Hematopoietic multipotent progenitor cell treated with erythropoietin and hydrocortisone succinate and interleukin-3 and kit ligand, for 6 days (in vitro differentiated cells): Measurements from ENCODE around the gene LPP.

Experiments used
- DNase-seq: peaks from one replicate; pipeline ENCODE4 v3.0.0-alpha.2; 2015

The LPP gene

GRCh38 chr3:188908002-188908850, 754.3 kb downstream of the LPP start:
- DNase-seq, result no peak

DNA sequence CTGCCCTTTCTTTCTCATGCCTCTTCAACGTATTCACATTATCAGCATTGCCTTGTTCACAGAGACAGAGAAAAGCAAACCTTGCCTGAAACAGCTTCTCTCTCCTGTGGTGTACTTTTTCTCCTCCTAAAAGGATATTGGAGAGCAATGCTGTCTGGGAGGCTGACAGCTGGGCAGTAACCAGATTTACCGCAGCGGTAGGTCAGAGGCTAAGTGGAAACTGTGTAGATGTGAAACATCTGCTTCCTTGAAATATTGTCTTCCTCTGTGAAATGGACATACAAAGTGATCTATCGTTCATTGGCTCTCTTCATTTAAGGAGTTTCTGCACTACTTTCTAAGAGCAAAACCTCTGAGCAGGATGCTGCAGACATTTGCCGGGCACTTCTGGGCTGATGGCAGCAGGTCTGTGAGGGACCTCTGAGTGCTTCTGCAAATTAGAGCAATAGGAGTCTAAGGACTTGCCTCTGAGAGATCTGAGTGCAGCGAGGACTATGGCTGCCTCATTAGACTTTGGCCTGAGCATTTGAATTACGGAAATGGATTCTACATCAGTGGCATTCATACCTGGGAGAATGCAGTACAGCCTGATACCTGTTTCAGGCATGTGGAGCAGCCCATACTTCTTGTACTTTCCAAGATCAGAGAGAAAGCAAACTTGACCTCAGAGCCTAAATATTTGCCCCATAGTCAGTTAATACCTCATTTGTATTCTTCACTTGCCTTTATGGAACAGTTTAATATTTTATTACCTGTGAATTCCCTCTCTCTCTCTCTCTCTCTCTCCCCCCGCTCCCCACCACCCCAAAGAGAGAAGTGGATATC, 757.3 kb downstream of the LPP start:
- DNase-seq, result no peak

DNA sequence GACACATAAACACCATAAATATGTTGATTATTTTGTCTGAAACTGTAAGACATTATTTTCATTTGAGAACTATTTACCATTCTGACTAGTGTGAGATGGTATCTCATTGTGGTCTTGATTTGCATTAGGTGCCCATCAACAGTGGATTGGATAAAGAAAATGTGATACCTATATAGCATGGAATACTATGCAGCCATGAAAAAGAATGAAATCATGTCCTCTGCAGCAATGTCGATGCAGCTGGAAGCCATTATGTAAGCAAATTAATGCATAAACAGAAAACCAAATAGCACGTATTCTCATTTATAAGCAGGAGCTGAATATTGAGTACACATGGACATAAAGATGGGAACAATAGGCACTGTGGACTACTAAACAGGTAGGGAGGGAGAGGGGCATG, 759.1 kb downstream of the LPP start:
- no peak for DNase-seq

GRCh38 chr3:188914552-188914951, 760.6 kb downstream of the LPP start:
- DNase-seq, result no peak

DNA sequence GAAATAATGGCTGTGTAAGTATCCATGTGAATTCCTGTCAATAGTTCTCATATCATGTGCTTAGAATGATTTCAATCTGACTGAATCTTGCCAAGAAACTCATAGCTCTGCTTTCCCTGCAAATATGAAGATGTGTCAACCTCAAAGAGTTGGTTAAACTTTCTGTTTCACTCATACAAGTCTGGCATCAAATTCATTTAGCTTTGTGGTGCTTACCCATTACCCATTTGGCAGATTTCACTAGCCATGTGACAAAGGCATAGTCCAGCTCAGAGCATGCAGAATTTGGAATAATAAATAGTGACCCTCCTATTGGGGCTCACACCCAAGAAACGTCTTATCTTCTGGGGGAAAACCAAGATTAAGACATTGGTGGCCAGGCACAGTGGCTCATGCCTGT, 761.2 kb downstream of the LPP start:
- no peak for DNase-seq

- DNase-seq, result no peak
These were observed 763.0 kb downstream of the LPP start for GRCh38 chr3:188916934-188917401.

DNA sequence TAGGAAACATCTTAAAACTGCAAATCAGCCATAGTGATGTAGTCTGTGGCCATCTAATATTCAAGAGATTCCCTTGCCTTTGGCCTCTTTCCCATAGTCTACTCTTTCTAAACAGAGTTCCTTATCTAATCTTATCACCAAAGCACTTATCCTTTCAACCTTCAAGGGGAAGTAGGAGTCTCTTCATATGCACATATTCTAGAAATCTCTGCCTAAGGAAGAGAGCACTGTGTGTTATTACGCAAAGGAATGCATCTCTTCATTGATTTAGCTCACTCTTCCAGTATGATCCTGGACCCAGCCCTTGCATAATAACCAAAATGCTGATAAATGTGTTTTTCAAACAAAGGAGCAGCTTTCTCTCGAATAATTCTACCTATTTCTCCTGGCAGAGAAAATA, 764.1 kb downstream of the LPP start:
- DNase-seq, result no peak

DNA sequence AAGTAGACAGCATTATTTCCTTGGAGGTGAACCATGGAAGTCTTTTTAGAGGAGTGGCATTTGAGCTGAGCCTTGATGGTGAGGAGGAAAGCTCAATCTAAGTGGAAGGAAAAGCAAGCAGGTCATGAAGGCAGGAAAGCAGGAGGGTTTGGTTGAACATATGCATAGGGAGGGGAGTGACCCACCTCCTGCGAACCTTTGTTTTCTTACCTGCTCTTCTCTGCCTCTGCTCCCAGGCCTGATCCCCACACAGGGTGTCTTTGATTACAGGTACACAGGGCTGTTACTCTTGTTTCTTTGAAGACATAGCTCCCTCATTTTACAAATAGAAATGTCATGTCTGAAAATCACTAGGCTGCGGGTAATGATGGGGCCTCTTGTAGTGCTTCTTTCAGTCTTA, 769.7 kb downstream of the LPP start:
- DNase-seq, result no peak

GRCh38 chr3:188925376-188925775, 771.4 kb downstream of the LPP start:
- DNase-seq, result no peak

- DNase-seq, result no peak
These were observed 772.2 kb downstream of the LPP start for GRCh38 chr3:188926111-188926510.

- no peak for DNase-seq
These were observed 773.0 kb downstream of the LPP start for GRCh38 chr3:188926741-188927511.

DNA sequence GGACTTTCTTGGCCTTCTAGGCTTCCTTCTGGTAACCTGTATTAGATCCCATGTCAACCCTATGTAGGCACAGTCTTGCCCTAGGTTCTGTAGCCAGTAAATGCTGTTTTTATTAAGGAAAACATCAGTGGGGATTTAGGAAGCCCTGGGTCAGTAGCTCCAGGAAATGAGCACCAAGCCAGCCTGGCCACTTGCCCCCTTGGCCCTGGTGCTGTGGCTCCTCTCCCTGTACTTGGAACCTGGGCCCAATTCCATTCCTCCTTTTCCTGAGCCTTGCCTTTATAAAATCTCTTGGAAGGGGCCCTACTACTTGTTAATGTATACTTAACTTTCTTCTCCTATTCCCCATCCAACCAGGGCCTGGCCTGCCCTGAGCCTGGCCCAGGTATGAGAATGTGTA, 774.0 kb downstream of the LPP start:
- DNase-seq, result no peak

- no peak for DNase-seq
These were observed 775.2 kb downstream of the LPP start for GRCh38 chr3:188929137-188929536.

DNA sequence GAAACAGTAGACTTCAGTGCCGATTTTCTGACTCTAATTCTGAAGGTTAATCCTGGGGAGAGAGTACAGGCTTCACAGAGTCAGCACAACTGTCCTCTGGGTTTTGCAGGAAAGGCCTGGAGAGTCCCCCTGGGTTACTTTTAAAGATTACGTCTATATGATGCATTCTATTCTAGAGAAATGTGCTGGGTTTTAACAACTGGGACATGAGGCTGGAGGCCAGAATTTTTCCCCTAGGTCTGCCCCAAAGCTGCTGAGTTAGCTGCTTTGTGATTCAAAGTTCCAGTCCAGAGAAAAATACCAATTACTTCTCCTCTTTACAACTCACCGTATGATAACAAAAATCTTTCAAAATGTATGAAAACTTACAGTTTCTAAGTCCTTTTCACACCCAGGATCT, 777.1 kb downstream of the LPP start:
- no peak for DNase-seq

- no peak for DNase-seq
These were observed 777.6 kb downstream of the LPP start for GRCh38 chr3:188931531-188931930.

- no peak for DNase-seq
These were observed 781.0 kb downstream of the LPP start for GRCh38 chr3:188934989-188935388.

- no peak for DNase-seq
These were observed 782.7 kb downstream of the LPP start for GRCh38 chr3:188936597-188937107.

DNA sequence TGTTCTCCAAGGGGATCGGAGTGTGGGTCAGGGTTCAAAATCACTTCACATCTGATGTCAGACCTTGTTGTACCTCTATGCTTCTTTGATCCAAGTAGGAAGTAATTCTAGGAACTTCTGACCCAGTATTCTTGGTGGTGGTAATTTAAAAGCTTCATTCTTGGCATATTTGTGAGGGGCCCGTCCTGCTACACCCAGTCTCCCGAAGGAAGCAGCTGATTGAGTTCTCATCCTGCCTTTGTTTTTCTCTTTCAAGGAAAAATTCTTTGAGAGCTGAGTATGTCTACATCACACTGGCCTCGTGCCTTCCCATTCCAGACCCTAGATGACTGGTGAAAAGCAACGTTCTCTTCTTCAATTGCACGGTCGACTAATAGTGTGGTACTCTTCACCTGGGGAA, 783.4 kb downstream of the LPP start:
- no peak for DNase-seq

GRCh38 chr3:188938999-188939398, 785.0 kb downstream of the LPP start:
- no peak for DNase-seq

GRCh38 chr3:188939814-188940572, 786.0 kb downstream of the LPP start:
- no peak for DNase-seq
